Cortex of kidney (tissue), 1 donor: ENCODE measurements around the gene TNFRSF1B.

Experiments
- DNase-seq: peaks from one replicate; lab custom pipeline; 2025; lab: John Stamatoyannopoulos, UW

Gene TNFRSF1B

GRCh38 chr1:12176298-12177118 lies 9.7 kb downstream of the TNFRSF1B start:
- no peak for DNase-seq

DNA sequence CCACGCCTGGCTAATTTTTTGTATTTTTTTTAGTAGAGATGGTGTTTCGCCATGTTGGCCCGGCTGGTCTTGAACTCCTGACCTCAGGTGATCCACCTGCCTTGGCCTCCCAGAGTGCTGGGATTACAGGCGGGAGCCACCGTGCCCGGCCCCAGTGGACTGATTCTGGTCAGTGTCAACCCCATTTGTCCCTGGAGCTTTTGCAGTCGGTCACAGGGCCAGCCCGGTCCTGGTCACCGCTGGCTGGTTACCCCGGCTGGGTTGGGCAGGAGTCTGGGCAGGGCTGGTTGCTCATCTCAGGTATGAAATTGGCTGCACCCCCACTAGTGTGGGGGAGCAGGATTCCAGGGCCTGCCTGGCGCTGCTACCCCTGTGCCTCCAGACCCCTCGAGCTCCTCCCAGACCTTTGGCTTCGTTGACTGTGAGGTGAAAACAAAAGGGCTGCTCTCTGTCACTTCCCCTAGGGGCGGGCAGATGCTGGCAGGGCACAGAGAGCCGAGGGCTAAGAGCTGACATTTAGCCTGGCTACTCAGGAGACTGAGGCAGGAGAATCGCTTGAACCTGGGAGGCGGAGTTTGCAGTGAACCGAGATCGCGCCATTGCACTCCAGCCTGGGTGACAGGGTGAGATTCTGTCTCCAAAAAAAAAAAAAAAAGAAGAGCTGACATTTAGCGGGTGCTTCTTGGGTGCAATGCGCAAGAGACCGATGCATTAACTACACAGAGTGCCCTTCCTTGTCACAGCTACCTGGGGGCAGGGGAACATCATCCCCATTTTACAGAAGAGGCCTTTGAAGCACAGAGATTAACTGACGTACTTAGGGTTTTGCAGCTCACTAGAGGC lies 10.6 kb downstream of the TNFRSF1B start:
- no peak for DNase-seq

- no peak for DNase-seq
Measured at GRCh38 chr1:12177999-12178441, 11.2 kb downstream of the TNFRSF1B start.

DNA sequence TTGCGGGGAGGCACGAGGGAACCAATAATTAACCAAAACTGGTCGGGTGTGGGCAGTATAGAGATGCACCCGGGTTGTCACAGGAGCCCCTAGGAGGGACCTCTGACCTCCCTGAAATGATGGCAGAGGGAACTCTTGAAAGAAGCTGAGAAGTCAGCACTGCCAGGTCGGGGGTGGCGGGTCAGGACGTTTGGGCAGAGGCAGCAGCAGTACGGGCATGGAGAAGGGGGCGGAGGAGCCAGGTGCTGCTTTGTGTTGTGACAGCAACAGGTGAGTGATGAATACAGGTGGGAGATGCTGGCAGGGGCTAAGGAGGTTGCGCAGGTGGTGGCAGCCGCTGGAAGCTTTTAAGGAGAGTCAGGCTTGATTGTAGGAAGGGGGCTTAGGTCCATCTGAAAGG lies 11.7 kb downstream of the TNFRSF1B start:
- DNase-seq = no peak

DNA sequence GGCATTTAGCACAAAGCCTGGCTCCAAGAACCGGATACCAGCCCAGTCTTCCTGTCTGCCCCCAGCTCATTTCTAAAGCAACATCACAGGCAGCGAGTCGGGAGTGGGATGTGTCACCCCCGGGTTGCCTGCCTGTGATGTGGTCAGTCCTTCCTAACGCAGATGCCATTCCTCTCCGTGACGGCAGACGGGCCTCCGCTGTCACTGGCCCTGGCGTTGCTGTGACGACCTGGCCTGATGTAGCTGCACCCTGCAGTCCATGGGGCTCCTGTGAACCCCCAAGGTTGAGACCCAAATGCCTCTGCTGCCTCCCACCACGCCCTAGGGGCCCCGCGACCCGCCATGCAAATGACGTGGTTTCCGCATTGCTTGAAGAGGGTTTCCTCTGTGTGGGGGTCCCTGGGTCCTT lies 12.3 kb downstream of the TNFRSF1B start:
- no peak for DNase-seq

GRCh38 chr1:12179676-12180075 lies 12.9 kb downstream of the TNFRSF1B start:
- no peak for DNase-seq

- no peak for DNase-seq
Measured at GRCh38 chr1:12180315-12180714, 13.5 kb downstream of the TNFRSF1B start.

DNA sequence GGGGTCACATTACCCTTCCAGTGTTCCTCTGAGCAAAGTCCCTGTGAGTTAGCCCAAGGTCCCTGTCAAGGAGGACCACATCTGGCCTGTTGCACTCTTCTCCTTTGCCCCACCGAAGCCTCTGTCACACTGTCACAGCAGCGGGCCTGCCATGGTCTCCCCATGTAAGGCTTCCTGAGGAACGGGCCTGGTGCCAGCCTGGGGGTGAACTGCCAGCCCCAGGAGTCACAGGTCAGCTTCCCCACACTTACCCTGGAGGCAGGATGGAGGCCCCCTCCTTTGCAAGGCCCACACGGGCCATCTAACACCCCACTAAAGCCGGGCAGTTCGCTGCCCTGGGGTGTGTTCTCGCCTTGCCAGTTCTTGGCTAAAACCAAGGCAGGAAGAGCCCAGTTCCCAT lies 14.1 kb downstream of the TNFRSF1B start:
- DNase-seq = no peak

- DNase-seq = no peak
Measured at GRCh38 chr1:12181568-12181967, 14.8 kb downstream of the TNFRSF1B start.

DNA sequence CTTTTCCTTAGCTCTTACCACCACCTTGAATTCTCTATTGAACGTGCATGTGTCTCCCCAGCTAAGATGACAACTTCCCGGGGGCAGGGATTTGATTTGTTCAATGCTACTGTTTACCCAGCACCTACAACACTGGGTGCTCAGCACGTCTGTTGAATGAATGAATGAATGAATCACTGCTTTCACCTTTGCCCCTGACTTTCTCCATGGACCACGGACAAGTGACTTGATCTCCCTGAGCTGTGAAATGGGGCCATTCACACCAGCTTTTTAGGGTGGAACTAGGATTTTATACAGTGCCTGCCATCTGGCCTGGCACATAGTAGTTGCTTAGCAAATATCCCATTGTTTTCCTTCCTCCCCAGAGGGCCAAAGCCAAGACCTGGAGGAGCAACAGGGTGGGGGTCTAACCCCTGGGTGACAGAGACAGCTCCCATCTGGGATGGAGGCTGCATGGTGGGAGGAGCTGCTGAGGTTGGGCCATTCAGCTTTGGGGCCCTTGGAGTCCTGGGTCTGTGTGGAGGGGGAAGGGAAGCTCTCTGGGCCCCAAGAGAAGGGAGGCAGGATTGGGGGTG lies 15.7 kb downstream of the TNFRSF1B start:
- no peak for DNase-seq

- no peak for DNase-seq
Measured at GRCh38 chr1:12183095-12183794, 16.5 kb downstream of the TNFRSF1B start.

DNA sequence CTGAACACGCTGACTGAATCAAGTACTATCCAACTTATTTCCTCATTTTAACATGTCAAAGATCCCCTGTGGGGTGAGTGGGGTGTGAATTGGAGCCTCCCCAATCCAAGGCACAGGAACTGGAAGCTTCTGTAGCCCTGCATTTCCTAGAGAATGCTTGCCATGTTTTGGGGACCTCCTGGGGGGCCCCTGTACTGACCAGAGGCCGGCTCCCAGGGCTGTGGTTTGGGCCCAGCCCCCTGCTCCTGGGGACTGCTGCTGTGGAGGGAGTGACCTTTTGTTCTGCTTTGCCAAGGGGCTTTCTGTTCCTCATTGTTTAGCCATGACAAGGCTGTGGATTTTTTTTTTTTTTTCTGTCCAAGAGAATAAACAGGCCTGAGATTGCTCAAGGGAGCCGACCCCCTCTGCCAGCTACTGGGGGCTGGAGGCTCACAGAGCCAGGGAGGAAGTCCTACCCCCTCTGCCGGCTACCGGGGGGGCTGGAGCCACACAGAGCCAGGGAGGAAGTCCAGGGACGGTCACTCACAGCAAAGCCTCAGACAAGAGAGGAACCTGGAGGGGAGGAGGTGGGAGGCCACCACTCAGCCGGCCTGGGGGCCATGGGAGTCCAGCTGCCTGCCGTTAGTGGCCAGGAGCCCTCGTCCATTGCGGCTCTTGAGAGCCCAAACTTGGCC lies 17.4 kb downstream of the TNFRSF1B start:
- DNase-seq = no peak

DNA sequence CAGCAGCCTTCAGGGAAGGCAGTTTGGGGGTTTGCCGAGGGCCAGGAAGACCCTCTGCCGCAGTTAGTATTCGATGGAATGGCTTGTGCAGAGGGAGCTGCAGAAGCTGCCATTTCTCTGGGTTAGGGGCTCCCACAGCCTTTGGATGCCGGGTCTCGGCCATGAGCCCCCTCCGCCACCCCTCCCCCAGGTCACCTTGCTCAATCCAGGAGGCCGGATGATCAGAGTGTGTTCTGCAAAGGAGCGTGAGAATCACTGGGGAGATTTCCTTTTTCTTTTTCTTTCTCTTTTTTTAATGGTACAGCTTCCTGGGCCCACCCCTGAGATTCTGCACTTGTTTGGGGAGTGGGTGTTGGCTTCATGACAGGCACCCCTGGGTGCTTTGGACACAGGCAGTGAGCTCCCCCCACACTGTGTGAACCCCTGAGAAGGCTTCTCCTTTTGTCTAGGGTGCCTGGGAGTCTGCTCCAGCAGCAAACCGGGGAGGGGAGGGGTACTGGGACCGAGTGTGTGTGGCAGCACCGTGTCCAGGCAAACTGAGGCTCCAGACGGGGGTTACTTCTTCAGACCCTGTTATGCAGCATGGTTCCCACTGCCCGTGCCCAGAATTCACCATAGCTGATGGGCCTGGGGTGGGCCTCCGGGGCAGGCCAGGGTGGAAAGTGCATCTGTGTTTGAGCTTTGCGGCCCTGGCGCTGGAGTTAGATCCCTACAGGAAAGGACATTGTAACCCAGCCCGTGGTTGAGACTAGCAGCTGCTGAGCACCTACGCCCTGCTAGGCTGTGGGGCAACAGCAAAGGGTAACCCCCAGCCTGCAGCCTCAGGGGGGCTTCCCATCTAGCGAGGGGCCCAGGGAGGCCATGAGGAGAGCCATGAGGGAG lies 18.5 kb downstream of the TNFRSF1B start:
- no peak for DNase-seq

- no peak for DNase-seq
Measured at GRCh38 chr1:12185918-12186678, 19.3 kb downstream of the TNFRSF1B start.

DNA sequence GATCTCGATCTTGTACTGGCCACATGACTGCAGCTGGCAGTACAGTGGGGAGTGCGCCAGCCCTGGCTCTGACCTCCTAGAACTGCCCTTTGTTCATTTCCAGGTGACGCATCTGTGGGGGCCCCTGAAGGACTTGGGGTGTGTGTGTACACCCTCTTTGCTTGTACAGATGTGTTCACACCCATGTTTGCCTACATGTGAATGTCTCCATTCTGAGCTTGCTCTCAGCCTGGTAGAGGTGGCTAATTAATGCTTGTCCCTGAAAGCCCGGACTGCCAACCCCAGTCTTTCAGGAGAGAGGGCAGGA lies 19.8 kb downstream of the TNFRSF1B start:
- no peak for DNase-seq

DNA sequence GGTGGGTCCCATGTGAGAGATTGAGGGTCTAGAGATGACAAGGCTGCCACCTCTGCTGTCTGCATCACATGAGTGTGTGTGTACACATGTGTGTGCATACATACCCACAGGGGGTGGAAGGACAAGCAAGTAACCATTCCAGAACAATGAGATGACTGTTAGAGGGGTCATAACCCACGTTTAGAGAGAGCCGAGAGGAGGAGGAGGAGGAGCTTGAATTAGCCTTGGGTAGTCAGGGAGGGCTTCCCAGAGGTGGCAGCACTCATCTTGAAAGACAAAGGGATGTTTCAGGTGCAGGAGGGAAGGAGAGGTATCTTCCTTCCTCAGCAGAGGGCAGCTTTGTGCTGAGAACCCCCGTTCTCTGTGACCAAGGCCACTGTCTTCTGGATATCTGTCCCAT lies 21.3 kb downstream of the TNFRSF1B start:
- DNase-seq = no peak

- no peak for DNase-seq
Measured at GRCh38 chr1:12188657-12189327, 22.0 kb downstream of the TNFRSF1B start.

GRCh38 chr1:12189328-12189682 lies 22.5 kb downstream of the TNFRSF1B start:
- no peak for DNase-seq

DNA sequence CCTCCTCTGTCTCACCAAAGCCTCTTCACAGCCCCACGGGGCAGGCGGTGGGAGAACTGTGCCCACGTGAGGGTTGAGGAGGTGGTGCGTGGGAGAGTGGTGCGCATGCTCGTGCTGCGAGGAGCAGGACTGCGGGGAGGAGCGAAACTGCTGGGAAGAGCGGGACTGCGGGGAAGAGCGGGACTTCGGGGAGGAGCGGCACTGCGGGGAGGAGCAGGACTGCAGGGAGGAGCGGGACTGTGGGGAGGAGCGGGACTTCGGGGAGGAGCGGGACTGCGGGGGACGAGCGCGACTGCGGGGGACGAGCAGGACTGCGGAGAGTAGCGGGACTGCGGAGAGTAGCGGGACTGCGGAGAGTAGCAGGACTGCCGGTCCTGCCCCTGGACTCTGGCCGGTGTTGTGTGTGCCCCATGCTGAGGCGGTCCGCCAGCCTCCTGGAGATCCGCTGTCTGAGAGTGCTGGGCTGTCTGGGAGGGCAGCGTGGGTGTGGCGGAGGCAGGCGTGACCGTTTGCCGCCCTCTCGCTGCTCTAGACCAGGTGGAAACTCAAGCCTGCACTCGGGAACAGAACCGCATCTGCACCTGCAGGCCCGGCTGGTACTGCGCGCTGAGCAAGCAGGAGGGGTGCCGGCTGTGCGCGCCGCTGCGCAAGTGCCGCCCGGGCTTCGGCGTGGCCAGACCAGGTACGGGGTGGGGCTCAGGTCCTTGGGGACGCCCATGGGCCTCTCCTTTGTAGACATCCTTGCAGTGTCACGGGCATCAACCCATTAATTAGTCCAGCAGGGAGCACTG lies 24.6 kb downstream of the TNFRSF1B start:
- DNase-seq = no peak
